Measurements from ENCODE around the gene C19orf33. TPM values are rescaled to one million over a fixed set of nuclear protein-coding genes. Genes with fewer than 3 reads are reported as not detected.
"Not testable (repeated sequence)": the region's sequence is repeated elsewhere in the genome, so short reads cannot be mapped to it uniquely, and the experiment has no call there.

Gene C19orf33
- total RNA-seq (2014; rRNA removed; shearing (Covaris generic)): 220 and 316 TPM in 2 replicates

DNA sequence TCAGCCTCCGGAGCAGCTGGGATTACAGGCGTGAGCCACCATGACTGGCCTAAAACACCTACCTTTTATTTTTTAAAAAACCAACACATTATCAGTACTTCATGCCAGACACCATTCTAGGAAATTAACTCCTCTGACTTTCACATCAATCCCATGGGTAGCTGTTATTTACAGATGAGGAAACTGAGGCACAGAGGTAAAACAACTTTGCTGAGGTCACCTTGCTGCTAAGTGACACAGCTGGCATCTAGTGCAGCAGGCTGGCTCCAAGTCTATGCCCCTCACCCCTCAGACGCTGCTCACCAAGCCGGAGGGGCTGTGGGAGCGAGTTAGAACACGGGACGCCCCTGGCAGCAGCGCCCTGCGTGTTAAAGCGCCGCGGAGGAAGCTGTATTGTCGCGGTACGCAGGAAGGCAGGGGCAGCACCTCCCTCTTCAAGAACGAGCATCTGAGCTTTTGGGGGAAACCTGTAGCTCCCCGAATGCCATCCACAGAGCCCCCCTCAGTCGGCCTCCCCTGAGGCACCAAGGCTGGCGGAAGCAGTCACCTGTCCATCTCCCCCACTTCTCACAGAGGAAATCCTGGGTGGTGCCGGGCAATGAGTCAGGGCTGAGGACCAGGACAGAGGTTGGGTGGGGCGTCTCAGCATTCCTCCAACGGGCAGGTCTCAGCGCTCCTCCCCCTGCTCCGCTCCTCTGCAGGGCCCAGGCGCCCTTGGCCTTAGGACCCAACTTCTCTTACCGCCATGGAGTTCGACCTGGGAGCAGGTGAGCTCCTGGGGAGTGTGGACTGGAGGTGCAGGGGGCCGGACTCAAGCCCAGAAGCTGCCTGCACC lies at the start of gene C19orf33:
C19orf33 (plus strand) TSS at position 735 of the 835 bp plus-strand sequence; CDS start at position 746, 11 bp downstream.
- DNase-seq (ENCODE audit: low spot score): peak; percentile 97

DNA sequence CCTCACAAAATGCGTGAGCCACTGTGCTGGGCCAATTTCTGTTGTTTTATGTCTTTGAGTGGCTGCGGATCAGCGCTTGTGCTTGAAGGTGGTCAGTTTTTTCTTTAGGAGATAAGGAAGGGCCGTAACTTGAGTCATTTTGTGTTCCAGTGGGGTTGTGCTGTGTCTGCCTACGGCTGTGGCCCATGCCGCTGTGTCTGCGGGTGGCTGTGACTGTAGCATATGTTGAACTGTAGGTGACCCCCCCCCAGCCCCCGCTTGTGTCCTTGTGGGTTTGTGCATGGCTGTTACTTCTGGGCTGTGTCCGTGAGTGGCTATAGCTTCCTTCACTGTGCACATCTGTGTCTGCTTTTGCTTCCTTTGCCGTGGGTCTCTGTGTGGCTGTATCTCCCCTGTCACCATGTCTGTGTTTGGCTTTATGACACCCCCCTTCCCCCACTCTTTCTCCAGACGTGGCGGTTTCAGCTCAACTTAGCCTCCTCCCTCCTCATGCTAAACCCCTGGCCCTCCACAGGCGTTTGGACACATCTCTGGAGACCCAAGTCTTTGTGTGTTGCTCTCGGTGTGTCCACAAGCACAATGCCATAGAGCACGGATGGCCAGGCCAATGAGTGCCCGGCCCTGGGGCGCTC lies 48.6 kb upstream of the C19orf33 start:
- DNase-seq (ENCODE audit: low spot score): no peak

DNA sequence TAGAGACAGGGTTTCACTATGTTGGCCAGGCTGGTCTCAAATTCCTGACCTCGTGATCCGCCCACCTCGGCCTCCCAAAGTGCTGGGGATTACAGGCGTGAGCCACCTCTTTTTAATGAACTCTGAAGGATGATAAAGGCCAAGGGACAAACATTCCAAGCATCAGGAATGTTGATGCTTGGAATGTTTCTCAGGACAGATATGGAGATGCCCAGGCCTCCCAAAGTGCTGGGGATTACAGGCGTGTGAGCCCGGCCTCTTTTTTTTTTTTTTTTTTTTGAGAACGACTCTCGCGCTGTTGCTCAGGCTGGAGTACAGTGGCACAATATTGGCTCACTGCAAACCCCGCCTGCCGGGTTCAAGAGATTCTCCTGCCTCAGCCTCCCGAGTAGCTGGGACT lies 42.1 kb upstream of the C19orf33 start:
- not testable (repeated sequence) for DNase-seq (ENCODE audit: low spot score)

DNA sequence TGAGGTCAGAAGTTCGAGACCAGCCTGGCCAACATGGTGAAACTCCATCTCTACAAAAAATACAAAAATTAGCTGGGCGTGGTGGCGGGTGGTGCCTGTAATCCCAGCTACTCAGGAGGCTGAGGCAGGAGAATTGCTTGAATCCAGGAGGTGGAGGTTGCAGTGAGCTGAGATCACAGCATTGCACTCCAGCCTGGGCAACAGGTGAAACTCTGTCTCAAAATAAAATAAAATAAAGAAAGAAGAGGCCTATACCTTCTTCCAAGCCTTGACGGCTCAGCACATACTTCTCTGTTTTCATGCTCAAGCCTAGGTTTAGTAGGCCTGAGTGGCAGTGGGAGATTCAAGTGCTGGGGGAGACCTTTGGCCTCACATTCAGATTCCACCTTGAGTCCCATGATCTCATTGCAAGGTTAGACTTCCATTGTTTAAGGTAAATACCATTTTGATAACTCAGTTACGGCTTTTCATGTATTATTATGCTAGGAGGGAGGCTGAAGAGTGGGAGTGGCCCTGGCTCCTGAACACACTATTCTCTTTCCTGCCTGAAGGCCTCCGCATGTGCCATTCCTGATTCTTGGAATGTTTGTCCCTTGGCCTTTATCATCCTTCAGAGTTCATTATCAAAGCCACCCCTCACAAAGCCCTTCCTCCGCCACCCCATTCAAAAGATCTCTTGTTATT lies 41.3 kb upstream of the C19orf33 start:
- DNase-seq (ENCODE audit: low spot score): no peak

DNA sequence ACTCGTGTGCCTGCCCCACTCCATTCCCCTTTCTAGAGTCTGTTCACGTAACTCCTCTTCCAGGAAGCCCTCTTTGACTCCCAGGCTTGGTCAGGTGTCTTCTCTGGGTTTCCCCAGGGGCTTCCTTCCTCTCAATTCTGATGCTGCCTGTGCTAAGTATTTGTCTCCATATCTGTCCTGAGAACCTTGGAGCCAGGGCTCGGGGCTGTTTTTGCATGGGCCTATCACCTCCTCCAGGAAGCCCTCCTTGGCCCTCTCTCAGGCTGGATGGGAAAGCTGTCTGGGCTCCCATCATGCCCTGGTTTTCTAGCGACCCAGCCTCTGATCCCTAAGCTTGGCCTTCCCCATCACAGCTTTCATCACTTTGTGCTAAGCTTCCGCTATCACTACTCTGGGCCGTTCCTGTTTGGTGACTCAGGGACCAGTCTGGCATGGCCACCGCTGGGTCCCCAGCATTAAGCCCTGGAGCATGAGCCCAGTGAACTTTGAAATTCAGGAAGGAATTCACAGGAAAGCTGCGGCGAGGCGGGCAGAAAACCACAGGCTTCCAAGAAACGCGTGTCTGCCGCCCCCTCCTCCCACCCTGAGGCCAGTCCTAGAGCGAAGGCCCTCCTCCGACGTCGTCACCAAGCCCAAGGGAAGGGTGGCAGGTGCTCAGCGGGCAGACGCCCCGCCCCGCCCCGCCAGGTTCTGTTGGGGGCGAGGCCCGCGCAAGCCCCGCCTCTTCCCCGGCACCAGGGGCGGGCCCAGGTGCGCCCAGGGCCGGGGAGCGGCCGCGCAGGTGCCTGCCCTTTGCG lies 40.2 kb upstream of the C19orf33 start:
- peak; percentile 41 for DNase-seq (ENCODE audit: low spot score)

DNA sequence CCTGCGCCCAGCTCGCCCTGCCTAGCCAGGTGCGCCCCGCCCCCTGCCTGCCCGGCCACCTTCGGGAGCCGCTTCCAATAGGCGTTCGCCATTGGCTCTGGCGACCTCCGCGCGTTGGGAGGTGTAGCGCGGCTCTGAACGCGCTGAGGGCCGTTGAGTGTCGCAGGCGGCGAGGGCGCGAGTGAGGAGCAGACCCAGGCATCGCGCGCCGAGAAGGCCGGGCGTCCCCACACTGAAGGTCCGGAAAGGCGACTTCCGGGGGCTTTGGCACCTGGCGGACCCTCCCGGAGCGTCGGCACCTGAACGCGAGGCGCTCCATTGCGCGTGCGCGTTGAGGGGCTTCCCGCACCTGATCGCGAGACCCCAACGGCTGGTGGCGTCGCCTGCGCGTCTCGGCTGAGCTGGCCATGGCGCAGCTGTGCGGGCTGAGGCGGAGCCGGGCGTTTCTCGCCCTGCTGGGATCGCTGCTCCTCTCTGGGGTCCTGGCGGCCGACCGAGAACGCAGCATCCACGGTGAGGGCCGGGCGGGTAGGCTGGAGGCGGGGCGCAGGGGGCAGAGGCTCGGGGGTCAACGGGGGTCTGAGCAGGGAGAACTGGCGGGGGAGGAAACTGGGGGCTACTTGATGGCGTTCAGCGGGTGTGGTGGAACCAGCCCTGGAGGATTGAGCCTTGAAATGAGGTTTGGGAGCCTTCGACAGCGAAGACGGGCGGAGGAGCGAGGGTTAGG lies 39.4 kb upstream of the C19orf33 start, which contains the start of gene SPINT2:
SPINT2 (plus strand) TSS at position 88 of the 727 bp plus-strand sequence; CDS start at position 408, 320 bp downstream.
- DNase-seq (ENCODE audit: low spot score): no peak

DNA sequence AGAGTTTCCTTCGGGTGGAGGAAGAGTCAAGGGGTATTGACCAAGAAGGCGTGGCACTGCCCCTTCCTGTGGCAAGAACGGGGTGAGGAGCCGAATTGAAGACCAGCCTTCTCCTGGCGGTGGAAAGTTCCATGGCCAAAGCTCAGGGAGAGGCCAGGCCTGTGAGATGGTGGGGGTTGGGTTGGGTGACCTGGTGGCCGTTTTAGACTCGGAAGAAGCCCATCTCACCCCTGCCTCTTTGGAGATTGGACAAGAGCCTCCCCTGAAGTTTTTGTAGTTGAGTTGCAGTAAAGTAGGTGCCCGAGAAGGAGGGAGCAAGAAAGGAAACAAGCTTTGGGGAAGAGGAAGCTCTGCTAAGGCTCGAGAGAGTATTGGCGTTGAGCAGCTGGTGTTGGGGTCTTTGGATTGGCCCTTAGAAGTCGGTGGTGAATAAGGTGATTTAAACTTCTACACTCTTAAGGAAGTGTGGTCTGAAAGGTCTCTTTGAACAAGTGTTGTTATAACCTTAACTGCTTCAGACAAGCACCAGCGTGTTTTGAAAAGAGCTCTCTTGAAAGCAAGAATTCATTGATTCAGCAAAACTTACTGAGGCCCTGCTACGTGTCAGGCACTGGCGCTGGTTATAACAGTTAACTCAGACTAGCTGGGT lies 38.7 kb upstream of the C19orf33 start:
- no peak for DNase-seq (ENCODE audit: low spot score)

DNA sequence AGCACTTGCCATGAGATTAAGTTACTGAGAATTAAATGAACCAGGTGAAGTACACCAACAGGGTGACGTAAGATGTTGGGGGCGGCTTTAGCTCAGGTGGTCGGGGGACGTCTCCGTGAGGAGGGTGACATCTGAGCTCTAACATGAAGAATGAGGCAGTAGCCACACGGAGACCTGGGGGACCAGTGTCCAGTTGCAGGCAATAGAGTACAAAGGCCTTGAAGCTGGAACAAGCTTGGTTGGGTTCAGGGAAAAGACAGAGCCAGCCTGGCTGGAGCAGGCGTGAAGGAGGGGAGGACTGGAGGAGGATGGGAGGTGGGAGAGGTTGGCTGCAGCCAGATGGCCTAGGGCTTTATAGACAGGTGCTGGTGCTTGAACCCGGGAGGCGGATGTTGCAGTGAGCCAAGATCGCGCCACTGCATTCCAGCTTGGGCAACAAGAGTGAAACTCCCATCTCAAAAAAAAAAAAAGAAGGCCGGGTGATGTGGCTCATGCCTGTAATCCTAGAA lies 38.1 kb upstream of the C19orf33 start:
- DNase-seq (ENCODE audit: low spot score): no peak

DNA sequence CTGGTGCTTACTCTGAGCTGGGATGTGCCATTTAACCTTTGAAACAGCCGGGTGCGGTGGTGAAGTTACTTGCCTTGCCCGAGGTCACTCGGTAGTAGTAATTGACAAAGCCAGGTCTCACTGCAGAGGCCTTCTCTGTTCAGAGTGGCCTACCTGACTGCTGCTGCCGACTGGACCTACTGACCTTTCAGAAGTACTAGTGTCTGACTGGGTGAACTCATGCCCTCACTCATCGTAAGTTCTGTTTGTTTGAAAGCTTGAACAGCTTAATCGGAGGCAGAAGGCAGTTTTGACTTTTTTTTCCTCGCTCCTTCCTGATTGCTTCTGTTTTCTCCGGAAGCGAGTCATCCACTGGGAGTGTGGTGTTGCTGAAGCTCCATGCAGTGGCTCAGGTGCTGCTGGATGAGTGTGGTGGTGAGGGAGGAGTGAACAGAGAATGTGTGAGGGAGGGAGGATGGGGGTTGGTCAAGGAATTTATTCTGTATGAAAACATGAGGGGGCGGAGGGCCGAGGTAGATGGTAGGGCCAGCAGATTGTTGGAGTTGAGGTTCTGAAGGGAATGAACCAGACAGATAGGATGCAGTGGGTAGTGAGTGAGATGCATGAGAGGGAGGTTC lies 37.0 kb upstream of the C19orf33 start:
- peak; percentile 81 for DNase-seq (ENCODE audit: low spot score)

DNA sequence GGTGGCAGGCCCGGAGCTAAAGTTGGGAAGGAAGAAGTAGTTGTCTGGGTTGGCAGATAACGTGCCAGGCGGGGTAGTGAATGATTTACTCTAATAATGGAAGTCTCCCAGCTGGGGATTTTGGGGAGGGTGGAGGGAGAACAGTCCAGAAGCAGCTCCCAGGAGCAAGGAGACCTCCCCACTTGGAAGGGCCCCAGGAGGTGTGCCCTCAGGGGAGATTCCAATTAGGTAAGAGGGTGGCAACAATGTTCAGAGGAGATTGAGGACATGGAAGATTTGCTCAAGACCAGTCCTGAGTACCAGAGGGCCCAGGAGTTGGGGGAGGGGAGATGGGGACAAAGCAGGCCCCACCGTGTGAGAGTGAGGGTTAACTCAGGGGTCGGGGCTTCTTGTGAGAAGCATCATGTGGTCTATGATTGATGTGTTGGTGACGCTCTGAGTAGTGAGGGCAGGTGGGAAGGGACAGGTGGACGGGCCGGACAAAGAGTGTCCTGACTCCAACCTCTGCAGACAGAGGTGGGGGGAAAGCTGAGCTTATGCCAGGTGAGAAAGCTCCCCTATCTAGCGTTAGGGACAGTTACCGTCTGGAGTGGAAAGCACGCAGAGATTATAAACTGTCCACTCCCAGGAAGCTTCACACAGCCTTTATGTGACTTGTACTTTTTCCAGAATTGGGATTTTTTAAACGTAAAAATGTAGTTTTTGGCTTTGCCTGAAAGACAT lies 36.1 kb upstream of the C19orf33 start:
- DNase-seq (ENCODE audit: low spot score): no peak

DNA sequence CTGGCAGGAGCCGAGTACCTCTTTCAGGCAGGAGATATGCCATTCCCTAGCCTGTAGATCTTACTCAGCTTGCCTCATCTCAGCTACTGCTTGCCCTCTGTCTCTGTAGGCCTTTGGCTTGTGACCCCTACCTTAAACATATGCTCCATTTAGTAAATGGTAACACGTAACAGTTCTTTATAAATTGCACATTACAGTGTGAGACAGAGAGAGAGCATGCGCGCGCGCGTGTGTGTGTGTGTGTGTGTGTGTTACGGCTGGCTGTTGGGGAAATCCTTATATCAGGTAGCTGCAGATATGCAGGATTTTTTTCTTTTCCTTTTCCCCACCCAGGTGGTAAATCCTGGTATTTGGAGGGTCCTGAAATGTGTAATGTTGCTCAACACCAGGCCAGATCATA lies 35.5 kb upstream of the C19orf33 start:
- no peak for DNase-seq (ENCODE audit: low spot score)

DNA sequence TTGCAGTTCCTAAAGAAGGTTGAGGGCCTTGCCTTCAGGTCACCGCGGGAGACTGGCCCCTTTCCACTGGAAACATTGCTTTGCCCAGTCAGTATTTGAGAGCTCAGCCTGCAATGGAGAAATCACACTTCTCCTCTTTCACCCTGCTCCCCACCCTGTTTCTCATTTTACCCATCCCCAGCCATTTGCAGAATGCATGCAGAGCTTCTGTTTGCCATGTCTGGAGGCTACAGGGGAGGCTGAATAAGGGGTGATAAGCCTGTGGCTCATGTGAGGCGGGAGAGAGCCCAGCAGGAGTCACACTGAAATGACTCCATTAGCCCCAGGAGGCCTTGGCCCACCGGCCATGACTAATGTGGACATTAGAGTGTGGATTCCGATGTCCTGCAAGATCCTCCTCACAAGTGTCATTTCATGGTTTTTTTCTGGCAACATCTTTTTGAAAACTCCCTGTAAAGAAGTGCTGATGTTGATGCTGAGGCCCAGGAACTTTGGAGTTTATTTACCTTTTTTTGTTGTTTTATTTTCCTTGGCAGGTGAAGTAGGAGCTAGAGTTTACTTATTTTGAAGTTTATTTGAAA lies 33.4 kb upstream of the C19orf33 start:
- peak; percentile 90 for DNase-seq (ENCODE audit: low spot score)

DNA sequence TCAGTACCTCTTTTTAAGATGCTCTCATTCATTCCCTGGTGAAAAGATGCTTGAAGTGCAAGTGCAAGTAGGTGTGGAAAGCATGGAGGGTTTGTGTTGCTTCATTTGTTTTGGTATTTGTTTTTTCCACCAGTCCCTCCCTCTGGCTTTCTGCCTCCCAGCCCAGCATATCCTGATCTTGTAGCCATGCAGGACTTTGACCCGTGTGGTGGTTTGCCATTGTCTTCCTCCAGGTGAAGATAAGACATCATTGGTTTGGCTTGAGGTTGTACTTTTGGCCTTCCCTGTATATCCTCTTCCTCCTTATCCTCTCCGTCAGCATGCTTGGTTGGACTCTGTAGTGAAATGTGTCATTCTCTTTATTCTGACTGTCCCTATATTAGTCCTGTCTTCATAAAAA lies 30.6 kb upstream of the C19orf33 start:
- no peak for DNase-seq (ENCODE audit: low spot score)

DNA sequence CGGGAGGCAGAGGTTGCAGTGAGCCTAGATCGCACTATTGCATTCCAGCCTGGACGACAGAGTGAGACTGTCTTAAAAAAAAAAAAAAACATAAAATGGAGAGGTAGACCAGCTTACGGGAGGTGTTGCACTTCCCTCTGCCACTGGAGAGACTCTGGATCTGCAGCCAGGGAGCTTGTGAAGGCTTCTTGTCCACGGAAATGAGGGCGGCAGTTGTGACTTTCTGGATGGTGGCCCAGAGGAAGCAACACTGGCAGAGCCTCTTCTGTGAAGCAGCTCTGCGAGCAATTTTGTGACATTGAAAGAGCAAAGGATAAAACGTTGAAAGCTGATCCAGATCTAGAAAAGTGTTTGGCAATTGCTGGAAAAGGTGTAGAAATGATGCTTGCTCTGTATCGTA lies 29.3 kb upstream of the C19orf33 start:
- DNase-seq (ENCODE audit: low spot score): no peak

DNA sequence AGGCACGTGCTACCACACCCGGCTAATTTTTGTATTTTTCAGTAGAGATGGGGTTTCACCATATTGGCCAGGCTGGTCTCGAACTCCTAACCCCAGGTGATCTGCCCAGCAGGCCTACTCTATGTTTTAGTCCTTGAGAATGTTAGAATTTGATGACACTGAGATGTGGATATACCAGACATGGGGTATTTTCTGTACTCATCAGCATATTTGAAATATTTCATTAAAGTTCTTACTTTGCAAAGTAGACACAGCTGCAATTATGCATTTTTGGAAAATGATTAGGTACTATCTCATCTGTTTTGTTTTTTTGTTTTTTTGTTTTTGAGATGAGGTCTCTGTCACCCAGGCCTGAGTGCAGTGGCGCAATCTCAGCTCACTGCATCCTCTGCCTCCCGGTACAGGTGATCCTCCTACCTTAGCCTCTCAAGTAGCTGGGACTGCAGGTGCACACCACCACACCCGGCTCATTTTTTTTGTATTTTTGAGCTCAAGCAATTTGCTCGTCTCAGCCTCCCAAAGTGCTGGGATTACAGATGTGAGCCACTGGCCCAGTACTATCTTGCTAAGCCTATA lies 27.0 kb upstream of the C19orf33 start:
- DNase-seq (ENCODE audit: low spot score): no peak

DNA sequence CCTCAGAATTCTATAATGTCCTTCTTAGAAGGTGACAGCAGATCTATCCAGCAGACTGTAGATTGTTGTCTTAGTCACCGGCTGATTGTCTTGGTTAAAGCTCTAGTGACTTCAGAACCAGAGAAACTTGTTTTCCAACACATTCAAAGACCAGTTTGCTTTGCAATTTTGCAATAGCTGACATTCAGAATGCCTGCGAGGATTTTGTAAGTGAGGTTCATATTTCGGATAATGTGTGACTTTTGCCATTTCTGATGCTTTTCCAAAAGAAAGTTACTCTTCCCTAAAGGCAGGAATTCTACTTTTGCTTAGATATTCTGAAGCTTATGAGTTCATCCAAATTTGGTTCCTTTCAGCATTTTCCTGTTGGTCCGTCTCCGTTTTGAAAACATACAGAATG lies 26.5 kb upstream of the C19orf33 start:
- no peak for DNase-seq (ENCODE audit: low spot score)

DNA sequence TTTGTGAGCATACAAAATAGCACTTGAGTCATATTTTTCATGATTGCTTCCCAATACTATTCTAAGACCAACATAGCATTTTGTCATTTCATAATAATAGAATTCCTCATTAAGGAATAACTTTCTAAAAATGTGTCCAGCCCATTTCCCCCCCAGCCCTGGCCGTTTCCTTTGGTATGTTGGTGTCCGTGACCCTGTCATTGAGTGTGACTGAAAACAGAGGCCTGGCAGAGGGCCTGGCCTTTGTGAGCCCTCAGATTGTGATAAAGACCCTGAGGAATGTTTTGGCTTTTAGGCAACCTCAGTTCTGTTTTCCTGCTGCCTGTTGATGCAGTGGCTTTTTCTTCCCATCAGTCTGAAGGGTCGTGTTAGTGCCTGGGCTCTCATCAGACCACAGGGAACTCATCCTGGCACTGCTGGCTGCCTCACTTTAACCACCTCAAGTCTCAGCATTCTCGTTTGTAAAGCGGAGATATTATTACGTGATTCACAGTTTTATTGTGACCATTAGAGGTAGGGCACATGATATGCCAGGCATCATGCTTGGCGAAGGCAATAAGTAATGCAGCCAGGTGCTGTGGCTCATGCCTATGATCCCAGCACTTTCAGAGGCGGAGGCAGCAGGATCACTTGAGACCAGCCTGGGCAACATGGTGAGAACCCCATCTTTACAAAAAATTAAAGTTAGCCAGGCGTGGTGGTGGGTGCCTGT lies 25.9 kb upstream of the C19orf33 start:
- DNase-seq (ENCODE audit: low spot score): peak; percentile 45

DNA sequence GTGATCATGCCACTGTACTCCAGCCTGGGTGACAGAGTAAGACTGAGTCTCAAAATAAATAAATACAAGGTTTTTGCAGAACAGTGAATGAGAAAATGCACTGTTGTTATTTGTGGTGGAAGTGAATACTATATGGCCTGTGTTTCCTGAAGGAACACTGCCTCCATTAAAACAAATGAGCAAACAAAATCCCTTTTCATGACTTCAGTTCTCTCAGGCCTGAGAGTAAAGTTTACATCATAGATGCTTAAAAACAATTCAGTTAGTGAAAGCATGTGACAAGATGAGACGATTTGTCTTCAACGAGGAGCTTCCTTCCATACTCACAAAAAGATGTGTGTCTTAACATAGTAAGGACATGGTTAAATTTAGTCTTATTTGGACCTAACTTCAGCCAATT lies 25.3 kb upstream of the C19orf33 start:
- DNase-seq (ENCODE audit: low spot score): no peak
